AG08395 (cell line): ENCODE results near the gene MXD3.
"Not testable (repeated sequence)": the region's sequence is repeated elsewhere in the genome, so short reads cannot be mapped to it uniquely, and the experiment has no call there.

Experiments used
- DNase-seq: peaks from one replicate; pipeline ENCODE4 v3.0.0; 2012; ENCODE audit warnings: mixed read lengths, low spot score

The MXD3 gene

GRCh38 chr5:177265395-177265794, 46.3 kb downstream of the MXD3 start:
- DNase-seq: no peak

GRCh38 chr5:177264178-177264577, 47.5 kb downstream of the MXD3 start:
- DNase-seq: no peak

GRCh38 chr5:177261510-177261909, 50.2 kb downstream of the MXD3 start:
- no peak for DNase-seq

GRCh38 chr5:177260961-177261360, 50.7 kb downstream of the MXD3 start:
- DNase-seq: no peak

GRCh38 chr5:177258711-177259110, 53.0 kb downstream of the MXD3 start:
- DNase-seq: not testable (repeated sequence)
